Activated CD8-positive, alpha-beta memory T cell treated with anti-CD3 and anti-CD28 coated beads, Interleukin-2, amount 50 U/mL, for 4 hours (primary cell): ENCODE data around the gene RASA3.

Source experiments
- DNase-seq: peaks from one replicate; pipeline ENCODE4 v3.0.0-alpha.2; 2020

RASA3 gene

GRCh38 chr13:114155926-114156883 is 23.8 kb upstream of the RASA3 start:
- peak; percentile 18 for DNase-seq

GRCh38 chr13:114155320-114155719 is 22.9 kb upstream of the RASA3 start:
- DNase-seq = no peak

- DNase-seq = no peak
Observed at GRCh38 chr13:114154476-114154875, 22.1 kb upstream of the RASA3 start.

GRCh38 chr13:114153485-114154080 is 21.2 kb upstream of the RASA3 start:
- DNase-seq = no peak

- no peak for DNase-seq
Observed at GRCh38 chr13:114152831-114153371, 20.5 kb upstream of the RASA3 start.

- no peak for DNase-seq
Observed at GRCh38 chr13:114152285-114152645, 19.8 kb upstream of the RASA3 start.

GRCh38 chr13:114151565-114152284 is 19.3 kb upstream of the RASA3 start:
- DNase-seq = peak; percentile 65

GRCh38 chr13:114151031-114151430 is 18.6 kb upstream of the RASA3 start:
- DNase-seq = peak; percentile 16

GRCh38 chr13:114149774-114150740 is 17.6 kb upstream of the RASA3 start:
- peak; percentile 13 for DNase-seq

- peak; percentile 14 for DNase-seq
Observed at GRCh38 chr13:114148886-114149285, 16.5 kb upstream of the RASA3 start.

GRCh38 chr13:114148521-114148855 is 16.1 kb upstream of the RASA3 start:
- peak; percentile 77 for DNase-seq

GRCh38 chr13:114147803-114148520 is 15.5 kb upstream of the RASA3 start:
- no peak for DNase-seq

- peak; percentile 16 for DNase-seq
Observed at GRCh38 chr13:114146629-114147028, 14.2 kb upstream of the RASA3 start.

- DNase-seq = no peak
Observed at GRCh38 chr13:114146173-114146572, 13.8 kb upstream of the RASA3 start.

GRCh38 chr13:114145722-114146121 is 13.3 kb upstream of the RASA3 start:
- DNase-seq = no peak

- peak; percentile 15 for DNase-seq
Observed at GRCh38 chr13:114145256-114145655, 12.8 kb upstream of the RASA3 start.

- peak; percentile 15 for DNase-seq
Observed at GRCh38 chr13:114144606-114145244, 12.3 kb upstream of the RASA3 start.

GRCh38 chr13:114143806-114144605 is 11.6 kb upstream of the RASA3 start:
- peak; percentile 49 for DNase-seq

GRCh38 chr13:114142640-114143490 is 10.4 kb upstream of the RASA3 start:
- DNase-seq = peak; percentile 60
